Activated CD8-positive, alpha-beta T cell treated with anti-CD3 and anti-CD28 coated beads for 36 hours (primary cell): Measurements from ENCODE around the gene SELL. TPM values are rescaled to one million over a fixed set of nuclear protein-coding genes. Genes with fewer than 3 reads are reported as not detected.
A peak's percentile ranks its signal among the peaks of the same experiment; 100 is the strongest.
"Not testable (repeated sequence)": the region's sequence is repeated elsewhere in the genome, so short reads cannot be mapped to it uniquely, and the experiment has no call there.

Source experiments
- ATAC-seq: fragments of 200-7000 bp; cut with Tn5 transposase; one replicate; pipeline ENCODE4 v1.10.0; 2021; ENCODE audit warnings: mild to moderate bottlenecking, moderate library complexity
- CTCF ChIA-PET: fragments of 350-600 bp; sonication (Branson Sonifier 250); formaldehyde crosslinking; loops from one replicate; lab custom pipeline; 2021; ENCODE audit warnings: antibody characterized with exemption; lab: Charles Lee
- POLR2A ChIA-PET: fragments of 350-600 bp; sonication (Branson Sonifier 250); formaldehyde crosslinking; loops from one replicate; lab custom pipeline; 2021; ENCODE audit warnings: antibody characterized with exemption; lab: Charles Lee
- DNase-seq: peaks from one replicate; pipeline ENCODE4 v3.0.0-alpha.2; 2020
- H3K27ac Mint-ChIP-seq: one replicate; pipeline ENCODE4 v1.8.0; 2021; ENCODE audit warnings: mild to moderate bottlenecking, mixed read lengths
- H3K27me3 Mint-ChIP-seq: one replicate; pipeline ENCODE4 v1.8.0; 2021; ENCODE audit warnings: mixed read lengths
- H3K36me3 Mint-ChIP-seq: one replicate; pipeline ENCODE4 v1.8.0; 2021; ENCODE audit warnings: low read depth, mixed read lengths
- H3K4me1 Mint-ChIP-seq: one replicate; pipeline ENCODE4 v1.8.0; 2021; ENCODE audit warnings: low read depth, mixed read lengths
- H3K4me3 Mint-ChIP-seq: one replicate; pipeline ENCODE4 v1.8.0; 2021; ENCODE audit warnings: mild to moderate bottlenecking, moderate library complexity, mixed read lengths
- H3K9me3 Mint-ChIP-seq: one replicate; pipeline ENCODE4 v1.8.0; 2021; ENCODE audit warnings: mixed read lengths
- intact Hi-C: fragments of 100-400 bp; cut with micrococcal nuclease; formaldehyde crosslinking; loops from one replicate; pipeline ENCODE4 v1.10.0; 2022
- total RNA-seq, 2 experiments: library from RNA; stranded (reverse); gene quantifications; one replicate each; pipeline ENCODE4 v1.2.3, GENCODE V29; 2021
- TF ChIP-seq, protein P1 (sequence below): fragments of 200-600 bp; IDR thresholded peaks from one replicate; pipeline ENCODE4 v1.8.0; 2022; ENCODE audit warnings: antibody characterized with exemption, mild to moderate bottlenecking

Gene SELL
- total RNA-seq, 2 experiments from 2014 or later, result 105 to 110 TPM

DNA sequence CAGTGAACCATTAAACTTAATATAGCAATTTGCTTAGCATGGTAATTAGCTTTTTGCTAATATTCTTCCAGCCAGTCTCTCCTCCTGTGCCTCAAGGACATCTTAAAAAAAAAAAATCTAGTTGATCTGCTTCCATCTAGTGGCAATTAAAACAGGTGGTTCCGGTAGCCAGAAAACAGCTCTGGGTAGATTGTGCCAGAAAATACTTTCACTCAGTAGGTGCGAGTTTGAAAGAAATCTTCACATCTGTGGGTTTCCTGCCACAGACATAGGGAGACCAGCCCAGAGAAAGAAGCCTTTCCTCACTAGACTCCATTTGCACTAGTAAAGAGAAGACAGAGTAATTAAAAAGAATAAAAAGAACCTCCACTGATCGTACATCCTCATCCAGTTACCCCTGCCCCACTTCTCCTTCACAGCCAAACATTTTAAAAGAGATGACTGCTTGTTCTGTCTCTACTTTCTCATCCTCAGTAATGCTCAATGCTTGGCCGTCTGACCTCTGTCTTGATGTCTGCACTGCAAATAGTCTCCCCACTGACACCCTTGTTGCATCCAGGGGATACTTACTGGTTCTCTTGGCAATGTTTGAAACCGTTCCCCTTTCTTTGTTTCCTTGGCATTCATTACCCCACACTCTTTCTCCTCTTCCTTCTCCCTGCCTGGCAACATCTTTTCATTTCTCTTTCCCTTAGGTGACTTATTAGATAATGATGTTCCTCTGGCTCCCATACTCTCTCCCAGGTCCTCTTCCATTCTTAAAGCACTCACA, 16.9 kb downstream of the SELL start:
- H3K36me3 Mint-ChIP-seq, result peaks cover 68% of the 10 kb centered on the region
- ATAC-seq, result peak; percentile 39
- TF ChIP-seq, protein P1, sequence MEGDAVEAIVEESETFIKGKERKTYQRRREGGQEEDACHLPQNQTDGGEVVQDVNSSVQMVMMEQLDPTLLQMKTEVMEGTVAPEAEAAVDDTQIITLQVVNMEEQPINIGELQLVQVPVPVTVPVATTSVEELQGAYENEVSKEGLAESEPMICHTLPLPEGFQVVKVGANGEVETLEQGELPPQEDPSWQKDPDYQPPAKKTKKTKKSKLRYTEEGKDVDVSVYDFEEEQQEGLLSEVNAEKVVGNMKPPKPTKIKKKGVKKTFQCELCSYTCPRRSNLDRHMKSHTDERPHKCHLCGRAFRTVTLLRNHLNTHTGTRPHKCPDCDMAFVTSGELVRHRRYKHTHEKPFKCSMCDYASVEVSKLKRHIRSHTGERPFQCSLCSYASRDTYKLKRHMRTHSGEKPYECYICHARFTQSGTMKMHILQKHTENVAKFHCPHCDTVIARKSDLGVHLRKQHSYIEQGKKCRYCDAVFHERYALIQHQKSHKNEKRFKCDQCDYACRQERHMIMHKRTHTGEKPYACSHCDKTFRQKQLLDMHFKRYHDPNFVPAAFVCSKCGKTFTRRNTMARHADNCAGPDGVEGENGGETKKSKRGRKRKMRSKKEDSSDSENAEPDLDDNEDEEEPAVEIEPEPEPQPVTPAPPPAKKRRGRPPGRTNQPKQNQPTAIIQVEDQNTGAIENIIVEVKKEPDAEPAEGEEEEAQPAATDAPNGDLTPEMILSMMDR, result peak; percentile 55

DNA sequence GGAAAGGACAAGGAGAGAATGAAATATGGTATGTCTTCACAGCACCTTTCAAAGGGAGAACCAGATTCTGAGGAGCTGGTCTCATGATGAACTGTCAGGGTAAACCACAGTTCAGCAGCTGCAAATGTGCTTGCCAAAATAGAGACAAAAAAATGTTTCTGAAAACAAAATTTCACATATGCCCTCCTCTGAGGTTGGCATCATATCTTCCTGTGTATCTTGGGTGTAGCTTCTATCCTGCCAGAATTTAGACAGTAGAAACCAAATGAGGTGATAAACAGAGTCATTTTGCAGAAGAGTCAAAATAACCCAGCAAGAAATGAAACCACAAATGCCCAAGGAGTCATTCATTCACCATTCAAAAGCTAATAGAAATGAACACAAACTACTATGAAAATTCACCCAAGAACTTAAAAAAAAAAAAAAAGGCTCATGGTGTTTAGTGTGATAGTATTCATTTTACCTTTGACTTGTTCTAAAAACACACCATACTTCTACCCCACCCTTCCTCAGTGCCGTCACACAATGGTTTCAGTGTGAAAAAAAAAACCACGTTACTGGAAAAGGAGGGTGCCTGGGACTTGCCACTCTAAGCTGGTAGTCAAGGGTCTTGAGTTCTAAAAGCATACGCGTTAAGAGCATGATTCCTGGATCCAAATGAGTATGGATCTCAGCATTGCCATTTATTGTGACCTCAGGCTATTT, 18.5 kb downstream of the SELL start:
- DNase-seq, result peak; percentile 71
- TF ChIP-seq, protein P1, result no peak
- CTCF ChIA-PET, result interaction anchor here (1.4 to 9.2 kb wide), 12 partner anchors 10 to 201 kb away, joined by 3 to 96 read pairs (median 16); partner anchors contain the start of gene F5
- Mint-ChIP-seq H3K9me3 (no peaks in the 10 kb centered on the region), H3K36me3 (peaks cover 64% of the 10 kb centered on the region), H3K27ac (peak overlapping the region; percentile 88), H3K4me3 (peak overlapping the region; percentile 50), H3K4me1 (peaks cover 75% of the 10 kb centered on the region), H3K27me3 (no peaks in the 10 kb centered on the region)
- POLR2A ChIA-PET, result interaction anchor here (1.2 to 9.4 kb wide), 5 partner anchors 9 to 106 kb away, joined by 5 to 66 read pairs (median 6); partner anchors contain the start of gene F5
- ATAC-seq, result peak; percentile 65
- intact Hi-C loops, result loop anchor here (5.0 to 10.0 kb wide), 3 partner anchors 91 to 328 kb away; partner anchors contain the start of genes BLZF1, NME7 and SLC19A2

More for the DNA sequence above, 16.9 kb downstream of the SELL start:
- POLR2A ChIA-PET, result interaction anchor here (1.3 to 9.4 kb wide), 2 partner anchors 13 to 92 kb away, joined by 5 to 66 read pairs; no protein-coding TSS in a partner anchor
- intact Hi-C loops, result loop anchor here (2.0 to 10.0 kb wide), 5 partner anchors 14 to 330 kb away; partner anchors contain the start of genes BLZF1, F5, NME7 and SLC19A2
- Mint-ChIP-seq H3K27ac (peak overlapping the region; percentile 88), H3K4me1 (peaks cover 91% of the 10 kb centered on the region), H3K9me3 (no peaks in the 10 kb centered on the region), H3K27me3 (no peaks in the 10 kb centered on the region), H3K4me3 (peak overlapping the region; percentile 2)
- peak; percentile 58 for DNase-seq
- CTCF ChIA-PET, result interaction anchor here (0.6 to 9.2 kb wide), 9 partner anchors 8 to 126 kb away, joined by 3 to 96 read pairs (median 16); partner anchors contain the start of gene F5

DNA sequence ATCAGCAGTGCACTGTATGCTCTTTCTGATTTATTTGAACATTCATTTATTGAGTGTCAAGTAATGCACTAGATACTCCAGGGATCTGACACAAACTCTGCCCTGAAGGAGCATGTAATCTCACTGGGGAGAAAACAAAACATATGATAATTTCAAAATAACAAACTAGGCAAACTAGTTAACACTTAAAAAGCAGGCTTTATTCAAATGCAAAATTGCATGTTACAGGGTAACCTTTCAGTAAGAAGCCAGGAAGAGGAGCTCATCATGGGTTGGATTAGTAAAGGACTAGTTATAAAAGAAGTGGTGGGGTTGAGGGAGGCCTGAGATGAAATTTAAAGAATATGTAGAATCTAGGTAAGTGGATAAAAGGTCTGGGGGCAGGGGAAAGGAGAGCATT, 20.9 kb downstream of the SELL start:
- no peaks in the 10 kb centered on the region for H3K9me3 Mint-ChIP-seq
- DNase-seq (no peak), ATAC-seq (no peak)
- intact Hi-C loops, result loop anchor here (5.0 to 10.0 kb wide), 3 partner anchors 88 to 326 kb away; partner anchors contain the start of genes BLZF1, NME7 and SLC19A2
- H3K4me1 Mint-ChIP-seq, result peaks cover 54% of the 10 kb centered on the region
- H3K27ac Mint-ChIP-seq, result peak overlapping the region; percentile 95
- CTCF ChIA-PET, result interaction anchor here (1.0 to 9.2 kb wide), 8 partner anchors 9 to 104 kb away, joined by 3 to 96 read pairs (median 6); partner anchors contain the start of gene F5
- H3K36me3 Mint-ChIP-seq, result peaks cover 52% of the 10 kb centered on the region
- H3K4me3 Mint-ChIP-seq, result peak overlapping the region; percentile 4
- no peaks in the 10 kb centered on the region for H3K27me3 Mint-ChIP-seq
- POLR2A ChIA-PET, result interaction anchor here (0.8 to 9.4 kb wide), 4 partner anchors 10 to 17 kb away, joined by 3 to 66 read pairs (median 8); no protein-coding TSS in a partner anchor
- TF ChIP-seq, protein P1, result no peak

DNA sequence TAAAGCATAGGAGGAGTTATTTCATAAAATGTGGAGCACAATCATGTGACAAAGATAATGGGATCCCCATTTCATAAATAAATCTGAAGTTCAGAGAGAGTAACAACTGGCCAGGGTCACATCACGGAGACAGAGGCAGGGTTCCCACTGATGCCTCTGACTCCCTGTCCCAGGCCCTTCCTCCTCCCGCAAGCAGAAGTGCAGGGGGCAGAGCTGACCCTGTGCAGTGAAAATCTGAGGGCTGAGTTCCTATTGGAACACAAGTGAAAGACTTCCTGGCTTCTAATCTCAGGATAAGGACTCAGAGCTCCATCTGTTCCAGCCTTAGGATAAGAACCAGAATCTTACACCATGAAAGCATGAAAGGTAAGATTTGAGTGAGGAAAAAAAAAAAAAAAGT, 22.0 kb downstream of the SELL start:
- Mint-ChIP-seq H3K4me3 (peak overlapping the region; percentile 48), H3K36me3 (peaks cover 41% of the 10 kb centered on the region), H3K27me3 (no peaks in the 10 kb centered on the region), H3K27ac (no peak overlapping the region), H3K9me3 (no peaks in the 10 kb centered on the region), H3K4me1 (peaks cover 43% of the 10 kb centered on the region)
- POLR2A ChIA-PET, result interaction anchor here (1.0 to 9.4 kb wide), 3 partner anchors 9 to 18 kb away, joined by 3 to 66 read pairs (median 12); no protein-coding TSS in a partner anchor
- TF ChIP-seq, protein P1, result no peak
- no peak for DNase-seq
- no peak for ATAC-seq
- intact Hi-C loops, result no loop called here
- CTCF ChIA-PET, result interaction anchor here (0.9 to 9.2 kb wide), 7 partner anchors 8 to 113 kb away, joined by 3 to 96 read pairs (median 6); no protein-coding TSS in a partner anchor

DNA sequence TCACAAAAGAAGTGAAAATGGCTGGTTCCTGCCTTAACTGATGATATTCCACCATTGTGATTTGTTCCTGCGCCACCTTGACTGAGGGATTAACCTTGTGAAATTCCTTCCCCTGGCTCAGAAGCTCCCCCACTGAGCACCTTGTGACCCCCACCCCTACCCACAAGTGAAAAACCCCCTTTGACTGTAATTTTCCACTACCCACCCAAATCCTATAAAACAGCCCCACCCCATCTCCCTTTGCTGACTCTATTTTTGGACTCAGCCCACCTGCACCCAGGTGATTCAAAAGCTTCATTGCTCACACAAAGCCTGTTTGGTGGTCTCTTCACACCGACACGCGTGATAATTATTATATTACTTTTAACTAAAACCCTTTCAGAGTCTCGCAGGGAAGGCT, 23.0 kb downstream of the SELL start:
- not testable (repeated sequence) for H3K27me3 Mint-ChIP-seq

More for the DNA sequence above, 23.0 kb downstream of the SELL start:
- ATAC-seq, H3K4me3 Mint-ChIP-seq, intact Hi-C loops, H3K27ac Mint-ChIP-seq, DNase-seq, H3K9me3 Mint-ChIP-seq: not testable (repeated sequence)
- Mint-ChIP-seq H3K4me1 (peaks cover 33% of the 10 kb centered on the region), H3K36me3 (peaks cover 33% of the 10 kb centered on the region)
- CTCF ChIA-PET, result interaction anchor here (1.3 kb wide), 1 partner anchor 87 kb away, joined by 6 read pairs; no protein-coding TSS in a partner anchor
- POLR2A ChIA-PET, result interaction anchor here (9.4 kb wide), 1 partner anchor 19 kb away, joined by 66 read pairs; no protein-coding TSS in a partner anchor
